Stimulated activated CD8-positive, alpha-beta memory T cell treated with anti-CD3 and anti-CD28 coated beads, Interleukin-2, amount 100 ng/mL, for 48 hours (primary cell): ENCODE data around the gene DIRAS2.

Source experiments
- DNase-seq, 2 donors: peaks; one replicate each; pipeline ENCODE4 v3.0.0-alpha.2; 2020; ENCODE audit warnings: low read depth in 2 of 2

DIRAS2 gene

DNA sequence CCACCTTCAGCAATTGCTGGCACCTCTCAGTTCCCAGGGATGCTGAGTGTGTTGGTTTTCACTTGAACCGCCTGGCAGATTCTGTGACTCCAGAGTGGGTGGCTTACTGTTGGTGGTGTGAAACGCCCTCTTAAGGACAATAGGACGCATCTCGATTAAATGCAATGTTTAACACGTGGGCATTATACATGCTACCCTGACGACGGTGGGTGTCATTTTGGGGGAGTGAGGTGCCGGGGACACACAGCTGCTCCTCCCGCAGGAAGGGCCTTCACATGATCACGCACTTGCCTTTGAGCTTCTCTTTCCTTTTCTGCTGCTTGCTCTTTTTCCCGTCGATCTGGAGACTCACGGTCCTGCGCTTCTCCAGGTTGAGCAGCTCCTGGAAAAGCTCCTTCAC lies 29.7 kb downstream of the DIRAS2 start:
- DNase-seq, result no peak

DNA sequence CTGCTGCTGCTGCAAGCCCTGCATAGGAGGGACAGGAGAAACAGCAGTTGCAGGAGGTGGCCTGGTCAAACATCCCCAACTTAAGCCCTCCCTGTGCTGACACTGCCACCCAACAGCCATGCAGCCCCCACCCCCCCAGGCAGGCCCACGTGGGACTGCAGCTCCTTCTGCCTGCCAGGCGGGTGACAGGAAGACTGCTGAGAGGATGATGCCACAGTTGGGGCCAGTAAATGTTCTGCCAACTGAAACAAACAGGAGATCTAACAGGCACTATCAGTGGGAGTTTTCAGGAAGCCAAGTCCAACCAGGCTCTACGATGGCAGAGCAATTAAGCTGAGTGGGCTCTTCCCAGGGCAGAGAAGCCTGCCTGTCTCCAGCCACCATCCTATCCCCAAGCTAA lies 31.1 kb downstream of the DIRAS2 start:
- no peak for DNase-seq

GRCh38 chr9:90611121-90611520 lies 31.5 kb downstream of the DIRAS2 start:
- no peak for DNase-seq

GRCh38 chr9:90607701-90608516 lies 34.7 kb downstream of the DIRAS2 start:
- DNase-seq, result no peak

DNA sequence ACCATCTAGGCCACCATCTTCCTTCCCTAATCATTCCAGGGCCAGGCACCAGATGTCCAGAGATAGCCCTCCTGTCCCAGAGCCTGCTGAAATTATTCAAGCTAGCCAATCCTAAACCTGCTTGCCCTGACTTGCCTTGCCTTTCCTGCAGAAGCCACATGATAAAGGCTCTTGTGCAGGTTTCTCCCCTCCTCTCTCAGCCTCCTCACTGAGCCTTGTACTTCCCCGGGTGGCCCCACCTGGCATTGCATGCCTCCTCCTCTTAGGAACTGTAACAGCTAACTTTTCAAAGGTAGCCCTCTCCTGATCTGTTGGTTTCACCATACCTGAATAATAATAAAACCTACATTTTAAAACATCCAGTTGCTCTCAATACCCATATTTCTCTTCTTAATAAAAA lies 42.6 kb downstream of the DIRAS2 start:
- DNase-seq, result no peak

DNA sequence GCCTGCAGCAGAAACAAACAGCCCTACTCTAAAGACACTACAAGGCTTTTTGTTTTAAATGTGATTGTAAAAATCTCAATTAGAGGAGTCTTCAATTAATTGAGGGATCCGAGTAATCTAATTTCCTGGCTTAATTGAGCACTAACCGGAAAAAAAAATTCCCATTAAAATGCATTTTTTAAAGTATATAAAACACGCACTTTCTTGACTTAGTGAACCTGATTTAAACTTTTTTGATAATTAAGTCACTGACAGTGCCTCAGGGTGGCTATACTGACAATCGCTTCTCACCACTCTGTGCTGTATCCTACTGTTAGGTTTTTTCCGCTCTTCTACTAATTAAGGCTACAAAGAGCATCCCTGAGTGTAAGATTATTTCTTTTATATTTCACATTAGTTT lies 44.4 kb downstream of the DIRAS2 start:
- no peak for DNase-seq

GRCh38 chr9:90593646-90594045 lies 49.0 kb downstream of the DIRAS2 start:
- DNase-seq, result no peak

GRCh38 chr9:90580576-90580975 lies 62.0 kb downstream of the DIRAS2 start:
- DNase-seq, result no peak

GRCh38 chr9:90579181-90579580 lies 63.4 kb downstream of the DIRAS2 start:
- DNase-seq, result no peak

- DNase-seq, result no peak
Measured at GRCh38 chr9:90578126-90578815, 64.4 kb downstream of the DIRAS2 start.

DNA sequence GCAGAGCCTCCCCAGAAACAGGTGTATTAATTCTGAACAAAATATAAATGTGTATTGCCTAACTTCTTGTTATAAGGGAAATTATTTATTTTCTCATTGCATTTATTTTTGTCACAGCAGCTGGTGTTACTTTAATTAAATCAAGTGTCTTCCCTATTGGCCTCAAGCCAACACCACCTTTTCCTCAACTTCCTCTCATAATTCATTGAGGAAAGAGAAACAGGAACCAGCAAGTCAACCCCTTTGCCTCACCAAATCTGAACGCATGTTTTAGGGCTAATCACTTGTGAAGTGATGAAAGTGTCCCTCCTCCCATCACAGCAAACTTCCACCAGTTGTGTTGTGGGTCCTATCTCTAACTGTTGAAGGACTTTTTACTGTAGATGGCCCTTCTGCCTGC lies 73.1 kb downstream of the DIRAS2 start:
- no peak for DNase-seq

GRCh38 chr9:90568667-90569066 lies 74.0 kb downstream of the DIRAS2 start:
- no peak for DNase-seq

DNA sequence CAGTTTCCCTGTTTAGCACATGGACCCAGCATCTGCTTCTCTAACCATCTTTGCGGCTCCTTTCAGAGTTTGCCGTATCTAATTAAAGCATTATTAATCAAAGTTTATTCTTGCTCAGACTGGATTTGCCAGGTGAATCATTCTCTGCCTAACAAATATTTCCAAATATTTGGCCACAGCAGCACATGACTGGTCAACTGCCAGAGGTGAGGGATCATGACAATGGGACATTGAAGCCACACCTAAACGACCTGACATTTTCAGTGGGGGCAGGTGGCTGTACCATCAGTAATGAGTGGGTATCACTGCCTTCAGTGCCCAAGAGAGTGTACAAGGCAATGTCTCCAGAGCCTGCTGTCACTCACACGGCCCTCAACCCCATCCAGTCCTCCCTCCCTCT lies 80.4 kb downstream of the DIRAS2 start:
- no peak for DNase-seq
